NCI-H146 (cell line): ENCODE data around the gene SLF1.
"Not testable (repeated sequence)": the region's sequence is repeated elsewhere in the genome, so short reads cannot be mapped to it uniquely, and the experiment has no call there.

Experiments
- DNase-seq: peaks from one replicate; lab custom pipeline; 2025; lab: John Stamatoyannopoulos, UW

The SLF1 gene

DNA sequence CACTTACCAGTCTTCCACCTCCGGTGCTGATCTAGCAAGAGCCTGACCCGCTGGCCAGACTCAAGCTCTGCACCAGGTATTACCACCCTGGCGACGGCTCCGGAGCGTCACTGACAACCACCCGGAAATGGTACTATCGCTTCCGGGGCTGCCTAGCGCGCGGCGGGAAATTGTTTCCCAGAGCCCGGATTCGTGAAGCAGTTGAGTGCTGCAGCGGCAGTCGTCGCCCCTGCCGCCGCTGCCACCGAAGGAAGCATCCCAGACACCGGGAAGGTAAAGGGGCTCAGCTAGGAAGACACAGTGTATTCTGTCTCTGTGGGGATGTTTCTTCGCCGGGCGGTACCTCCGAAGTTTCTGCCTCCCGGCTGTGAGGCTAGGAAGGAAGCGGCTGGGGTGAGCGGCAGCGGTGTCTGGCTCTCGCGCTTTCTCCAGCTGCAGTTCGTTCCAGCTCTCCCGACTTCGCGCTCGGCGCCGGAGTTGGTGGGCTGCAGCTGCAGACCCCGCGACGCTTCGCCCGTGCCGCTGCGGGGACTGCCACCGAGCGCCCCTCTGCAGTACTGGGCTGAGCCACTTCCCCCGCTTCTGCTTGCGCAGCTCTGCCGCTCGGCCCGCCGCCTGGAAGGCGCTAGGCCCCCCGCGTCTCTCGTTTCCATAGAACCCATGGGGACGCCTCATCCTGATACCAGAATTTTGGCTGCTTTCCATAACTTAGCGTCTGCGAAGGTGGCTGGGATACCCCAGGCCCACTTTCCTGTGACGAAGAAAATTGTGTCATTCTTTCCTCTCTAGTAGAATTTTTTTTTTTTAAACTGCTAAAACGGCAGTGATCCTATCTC is at the start of gene SLF1, which contains the start of gene KIAA0825:
Gene SLF1 (plus strand): TSS at position 177 of the 836 bp plus-strand sequence. CDS start 10,142 bp downstream, outside the sequence.
Gene KIAA0825 (minus strand): TSS at position 112 of the 836 bp plus-strand sequence. CDS start 81,478 bp downstream, outside the sequence.
- DNase-seq, result peak; percentile 86

DNA sequence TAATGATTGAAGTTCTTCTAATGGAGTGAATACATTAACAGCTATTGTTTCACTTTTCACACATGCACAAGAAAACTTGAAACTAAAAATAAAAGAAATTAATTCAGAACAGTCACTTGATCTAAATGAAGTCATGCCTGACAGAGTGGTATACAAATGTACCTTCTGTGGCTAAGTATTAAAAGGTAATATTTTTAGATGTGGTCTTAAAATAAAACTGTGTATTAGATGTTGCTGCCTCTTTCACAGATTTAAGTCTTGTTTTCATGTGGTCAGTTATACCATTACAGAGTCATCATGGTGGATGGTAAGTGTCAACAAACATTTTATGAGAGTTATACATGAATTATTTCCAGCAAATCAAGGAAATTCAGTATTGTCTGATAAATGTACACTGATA is 47.1 kb upstream of the SLF1 start:
- DNase-seq, result no peak

DNA sequence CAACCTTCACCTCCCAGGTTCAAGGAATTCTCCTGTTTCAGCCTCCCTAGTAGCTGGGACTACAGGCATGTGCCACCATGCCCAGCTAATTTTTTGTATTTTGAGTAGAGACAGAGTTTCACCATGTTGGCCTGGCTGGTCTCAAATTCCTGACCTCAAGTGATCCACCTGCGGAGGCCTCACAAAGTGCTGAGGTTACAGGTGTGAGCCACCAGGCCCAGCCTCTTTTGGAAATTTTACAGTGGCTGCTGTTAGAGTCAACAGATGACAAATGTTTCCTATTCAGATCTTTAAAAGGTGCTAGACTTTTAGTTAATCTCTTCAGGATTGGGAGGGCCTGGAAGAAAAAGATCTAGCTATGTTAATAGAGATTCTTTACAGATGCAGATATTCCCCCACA is 45.1 kb upstream of the SLF1 start:
- DNase-seq, result not testable (repeated sequence)

DNA sequence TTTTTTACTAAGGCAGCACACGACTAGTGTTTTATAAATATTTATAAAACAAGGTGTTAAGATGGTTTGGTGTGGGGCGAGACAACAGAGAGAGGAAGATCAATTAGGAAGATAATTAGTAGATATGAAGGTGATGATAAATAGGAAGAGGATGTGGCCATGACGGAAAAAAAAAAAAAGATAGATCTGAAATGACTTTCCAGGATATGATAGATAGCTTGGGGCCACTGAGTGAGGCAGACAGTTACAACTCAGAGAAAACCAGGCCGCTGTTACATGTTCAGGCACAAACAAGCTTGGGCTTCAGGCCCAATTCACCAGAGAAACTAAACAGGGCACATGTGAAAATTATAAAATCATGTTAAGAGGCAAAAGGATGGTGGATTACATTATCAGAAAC is 43.3 kb upstream of the SLF1 start:
- no peak for DNase-seq

DNA sequence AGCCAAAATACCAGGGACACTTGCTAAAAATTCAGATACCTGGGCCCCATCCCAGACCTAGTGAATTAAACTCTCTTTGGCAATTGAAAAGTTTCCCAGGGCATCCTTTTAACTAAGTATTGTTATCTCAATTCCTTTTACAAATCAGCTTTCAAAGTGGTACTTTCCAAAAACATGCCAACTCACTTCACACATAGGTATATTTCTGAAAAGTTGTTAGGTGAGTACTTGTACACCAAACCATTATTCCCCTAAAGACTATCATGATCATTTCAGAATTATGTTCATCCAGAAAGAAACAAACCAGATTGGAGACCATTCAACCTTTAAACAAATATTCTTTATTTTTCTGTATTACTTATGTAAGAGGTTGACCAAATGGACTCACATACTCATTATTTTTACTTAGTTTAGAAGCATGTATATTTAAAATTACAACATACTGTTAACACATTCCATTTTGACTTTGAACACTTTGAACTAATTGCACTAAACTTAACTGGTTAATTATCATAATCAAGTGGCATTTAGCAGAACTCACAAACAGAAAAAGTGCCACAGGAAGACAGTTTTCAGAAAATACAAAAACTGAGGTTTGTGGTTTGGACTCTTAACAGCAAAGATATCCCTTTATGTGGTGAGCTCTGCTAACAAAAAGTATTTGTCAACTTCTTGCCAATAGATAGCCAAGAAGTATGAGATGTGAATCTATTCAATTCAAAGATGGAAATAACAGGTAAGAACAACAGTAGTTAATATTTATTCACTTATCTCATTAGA is 40.8 kb upstream of the SLF1 start:
- no peak for DNase-seq

DNA sequence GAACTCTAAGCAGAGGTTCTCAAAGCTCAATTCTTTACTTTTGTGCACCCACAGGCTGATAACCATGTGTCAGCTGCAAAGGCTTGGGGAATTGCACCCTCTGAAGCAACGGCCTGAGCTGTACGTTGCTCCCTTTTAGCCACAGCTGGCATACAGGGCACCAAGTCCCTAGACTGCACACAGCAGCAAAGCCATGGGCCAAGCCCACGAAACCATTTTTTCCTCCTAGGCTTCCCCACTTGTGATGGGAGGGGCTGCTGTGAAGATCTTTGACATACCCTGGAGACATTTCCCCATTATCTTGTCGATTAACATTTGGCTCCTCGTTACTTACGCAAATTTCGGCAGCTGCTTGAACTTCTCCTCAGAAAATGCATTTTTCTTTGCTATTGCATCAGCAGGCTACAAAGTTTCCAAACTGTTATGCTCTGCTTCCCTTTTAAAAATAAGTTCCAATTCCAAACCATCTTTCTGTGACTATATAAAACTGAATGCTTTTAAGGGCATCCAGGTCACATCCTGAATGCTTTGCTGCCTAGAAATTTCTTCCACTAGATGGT is 23.1 kb upstream of the SLF1 start:
- DNase-seq, result no peak

DNA sequence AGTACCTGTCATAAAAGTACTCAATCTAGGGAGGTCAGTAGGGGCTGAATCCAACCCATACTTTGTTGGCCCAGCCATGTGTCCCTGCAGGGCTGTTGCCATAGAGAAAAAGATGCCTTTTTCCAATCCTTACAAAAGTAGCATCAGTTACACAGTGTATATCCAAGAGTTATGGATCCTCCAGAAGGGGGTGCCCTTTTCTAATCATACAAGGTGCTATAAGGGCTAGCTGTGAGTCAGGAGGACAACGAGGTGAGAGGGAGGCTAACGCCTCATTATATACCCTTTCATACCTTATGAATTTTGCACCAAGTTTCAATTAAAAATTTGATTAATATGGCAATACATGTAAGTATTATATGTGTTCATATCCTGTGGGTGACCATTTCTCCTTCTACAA is 4.9 kb upstream of the SLF1 start:
- peak; percentile 48 for DNase-seq

DNA sequence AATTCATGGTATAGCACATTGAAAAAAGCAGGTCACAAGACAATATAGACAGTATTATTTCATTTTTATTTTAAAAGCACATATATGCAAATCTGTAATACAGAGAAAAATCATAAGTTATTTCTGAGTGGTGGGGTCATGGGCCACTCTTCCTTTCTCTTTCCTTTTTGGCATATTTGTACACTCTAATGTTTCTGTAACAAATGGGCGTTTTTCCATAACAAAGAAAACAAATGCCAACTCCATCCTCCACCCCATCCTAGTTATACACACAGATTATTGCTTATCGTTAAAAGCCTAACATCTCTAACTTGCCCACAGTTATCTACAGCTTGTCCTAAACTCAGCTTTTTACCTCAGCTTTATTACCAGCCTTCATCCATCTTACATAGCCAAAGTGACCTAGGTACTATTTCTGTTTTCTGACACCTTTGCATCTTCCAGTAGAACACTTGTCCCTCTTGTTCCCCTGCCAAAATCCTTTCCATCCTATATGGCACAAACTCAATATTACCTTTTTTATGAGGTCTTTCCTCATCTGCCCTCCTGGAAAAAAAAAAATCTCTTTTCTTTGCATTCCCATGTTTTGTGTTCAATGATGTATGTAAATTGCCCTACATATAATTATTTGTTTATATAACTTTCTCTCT is 4.2 kb upstream of the SLF1 start:
- DNase-seq, result no peak

DNA sequence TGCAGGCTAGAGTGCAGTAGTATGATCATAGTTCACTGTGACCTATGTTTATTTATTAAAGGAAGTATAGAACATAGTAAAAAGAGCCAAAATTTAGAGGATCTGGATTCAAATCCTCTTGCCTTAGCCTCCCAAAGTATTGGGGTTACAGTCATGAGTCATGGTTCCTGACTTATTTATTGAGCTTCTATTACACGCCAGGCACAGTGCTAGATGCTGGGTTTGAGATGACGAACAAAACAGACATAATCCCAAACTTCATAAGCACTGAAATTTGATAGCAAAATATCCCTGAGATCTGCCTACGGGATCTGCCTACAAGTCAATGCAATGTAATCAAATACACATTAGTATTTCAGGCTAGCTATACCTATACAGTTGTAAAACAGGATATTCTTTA is 2.6 kb upstream of the SLF1 start:
- no peak for DNase-seq

DNA sequence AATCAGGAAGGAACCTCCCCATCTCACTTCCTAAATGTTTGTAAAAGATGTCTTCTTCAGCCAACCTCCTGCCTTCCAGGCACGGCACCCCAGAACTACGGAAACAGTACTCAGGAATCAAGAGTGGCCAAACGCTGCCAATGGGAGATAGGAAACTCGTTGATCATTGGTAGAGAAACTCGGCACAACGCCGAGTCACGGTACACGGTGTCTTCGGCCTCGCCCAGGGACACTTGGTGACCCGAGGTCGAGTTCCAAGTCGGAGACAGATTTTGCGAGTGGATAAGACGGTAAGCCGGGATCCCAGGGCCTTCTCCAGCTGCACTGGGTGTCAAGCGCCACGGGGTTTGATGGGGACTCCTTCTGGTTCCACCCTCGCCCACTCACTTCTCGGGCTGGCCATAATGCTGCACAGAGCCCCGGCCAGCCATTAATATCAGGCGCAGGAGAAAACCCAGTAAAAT is 408 bp upstream of the SLF1 start:
- peak; percentile 51 for DNase-seq

DNA sequence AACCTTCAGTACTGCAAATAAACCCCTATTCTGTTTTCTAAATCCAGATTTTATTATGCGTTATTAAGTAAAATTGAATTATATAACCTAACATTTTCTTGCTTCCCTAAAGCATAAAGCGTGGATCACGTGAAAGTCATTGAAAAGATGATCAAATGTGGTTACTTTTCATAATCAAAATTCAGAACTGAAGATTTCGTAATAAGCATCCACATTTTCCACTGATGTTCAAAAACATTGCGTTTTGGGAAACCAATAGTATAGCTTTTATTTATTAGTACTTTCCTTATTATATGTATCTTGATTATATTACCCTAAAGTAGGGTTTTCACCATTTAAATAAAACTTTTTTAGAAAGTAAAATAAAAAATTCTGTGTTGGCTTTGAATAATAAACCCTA is 1.8 kb downstream of the SLF1 start:
- no peak for DNase-seq

DNA sequence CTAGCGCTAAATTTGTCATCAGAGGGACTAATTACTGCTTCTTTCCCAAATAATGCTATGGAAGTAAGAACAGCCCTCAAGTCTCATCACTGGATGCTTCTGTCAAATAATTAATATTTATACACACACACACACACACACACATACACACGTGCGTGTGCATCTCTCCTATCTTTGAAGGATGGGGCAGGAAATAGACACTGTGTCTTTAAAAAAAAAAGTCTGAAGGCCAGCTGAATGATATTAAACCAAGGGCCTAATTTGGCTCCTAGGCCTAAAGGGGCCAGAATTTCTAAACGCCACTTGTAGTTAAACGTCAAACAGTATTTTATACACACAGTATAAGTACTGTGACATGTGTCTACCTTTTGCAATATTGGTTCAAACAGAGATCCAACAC is 3.3 kb downstream of the SLF1 start:
- no peak for DNase-seq

DNA sequence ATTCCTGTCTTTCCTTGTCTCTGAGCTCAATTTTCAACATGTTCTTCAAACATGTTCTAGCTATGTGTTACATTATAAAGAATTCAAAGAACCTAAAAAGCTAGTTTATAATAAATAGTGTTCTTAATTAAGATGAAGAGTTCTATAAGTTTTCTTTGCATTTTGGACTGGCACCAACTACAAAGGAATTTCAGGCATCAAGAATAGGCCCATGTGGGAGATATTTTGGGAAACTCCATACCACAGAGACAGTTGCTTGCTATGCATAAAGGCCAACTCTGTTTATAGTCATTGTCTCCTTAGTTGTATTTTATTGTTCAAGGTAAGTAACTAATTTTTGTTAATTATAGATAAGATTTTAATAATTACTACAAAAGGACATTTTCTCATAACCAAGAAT is 4.5 kb downstream of the SLF1 start:
- DNase-seq, result no peak

DNA sequence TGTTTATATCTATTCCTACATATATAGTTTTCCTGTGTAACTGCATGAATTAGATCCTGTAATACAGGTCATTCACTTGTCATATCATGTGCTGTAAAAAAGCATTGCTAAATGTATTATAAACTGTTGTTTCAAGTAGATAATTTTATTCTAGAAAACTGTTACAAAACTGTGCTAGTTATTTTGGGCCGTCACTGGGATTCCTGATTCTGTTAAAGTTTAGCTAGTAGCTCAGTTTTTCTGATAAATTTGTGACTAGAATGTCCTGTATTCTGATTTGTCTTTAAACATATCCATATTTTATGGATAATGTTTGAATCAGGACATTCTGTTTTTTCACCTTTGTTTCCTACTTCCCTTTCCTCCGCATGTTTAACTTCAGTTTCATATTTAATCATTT is 5.4 kb downstream of the SLF1 start:
- DNase-seq, result no peak

DNA sequence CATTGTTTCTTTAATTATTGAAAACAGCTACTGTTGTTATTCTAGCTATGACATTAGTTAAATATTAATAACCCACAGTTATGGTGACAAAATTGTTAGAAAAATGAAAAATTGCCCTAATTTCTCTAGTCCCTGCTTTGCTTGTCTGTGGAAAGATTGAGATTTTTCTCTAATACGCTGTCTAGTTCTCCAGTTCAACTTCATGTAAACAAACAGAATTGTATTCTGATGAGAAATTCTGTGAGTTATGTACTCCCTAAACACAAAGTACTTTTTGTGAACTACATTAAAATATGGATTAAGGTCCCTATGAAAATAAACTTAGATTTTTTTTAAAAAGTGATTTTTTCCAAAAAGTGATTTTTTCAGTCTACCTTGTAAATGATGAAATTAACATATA is 8.7 kb downstream of the SLF1 start:
- DNase-seq, result no peak

DNA sequence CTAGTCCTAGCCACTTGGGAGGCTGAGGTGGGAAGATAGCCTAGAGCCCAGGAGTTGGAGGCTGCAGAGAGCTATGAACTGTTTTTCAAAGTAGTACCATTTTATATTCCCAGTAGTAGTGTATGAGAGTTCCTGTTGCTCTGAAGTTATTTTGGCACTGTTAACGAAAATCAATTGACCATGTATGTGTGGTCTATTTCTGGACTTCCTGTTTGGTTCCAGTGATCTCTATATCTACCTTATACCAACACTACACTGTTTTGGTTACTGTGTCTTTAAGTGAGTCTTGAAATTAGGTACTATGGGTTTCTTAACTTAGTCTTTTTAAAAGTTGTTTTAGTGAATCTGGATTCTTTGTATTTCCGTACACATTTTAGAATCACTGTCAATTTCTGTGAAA is 13.6 kb downstream of the SLF1 start:
- no peak for DNase-seq

DNA sequence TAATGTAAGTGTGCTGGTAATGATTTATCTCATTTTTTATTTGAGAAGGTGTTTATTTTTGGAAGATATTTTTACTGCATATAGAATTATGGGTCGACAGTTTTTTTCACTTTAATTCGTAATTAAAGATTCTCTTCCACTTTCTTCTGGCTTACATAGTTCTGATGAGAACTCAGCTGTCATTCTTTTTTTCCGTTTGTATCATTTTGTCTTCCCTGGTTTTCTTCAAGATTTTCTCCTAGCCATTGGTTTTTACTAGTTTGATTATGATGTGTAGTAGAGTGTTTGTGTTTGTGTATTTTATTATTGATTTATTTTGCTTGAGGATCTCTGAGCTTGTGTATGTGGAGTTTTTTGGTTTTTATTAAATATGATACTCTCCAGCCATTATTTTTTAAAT is 21.7 kb downstream of the SLF1 start:
- DNase-seq, result no peak

DNA sequence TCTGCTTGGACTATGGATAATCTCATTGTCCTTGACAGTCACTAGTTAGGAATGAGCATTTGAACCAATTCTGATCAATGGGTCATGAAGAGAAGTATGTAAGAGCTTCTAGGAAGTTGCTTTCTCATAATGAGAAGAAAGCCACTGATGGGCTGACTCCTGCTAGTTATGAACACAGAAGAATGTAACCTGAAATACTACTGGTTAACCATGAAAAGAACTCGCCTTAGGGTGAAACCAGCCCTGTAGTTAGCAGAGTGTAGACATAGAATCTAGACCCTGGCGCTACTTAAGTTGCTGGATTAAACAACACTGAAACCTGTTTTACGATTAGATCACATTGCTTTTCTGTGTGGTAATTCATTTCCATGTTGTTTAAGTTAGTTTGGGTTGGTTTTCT is 26.6 kb downstream of the SLF1 start:
- no peak for DNase-seq

DNA sequence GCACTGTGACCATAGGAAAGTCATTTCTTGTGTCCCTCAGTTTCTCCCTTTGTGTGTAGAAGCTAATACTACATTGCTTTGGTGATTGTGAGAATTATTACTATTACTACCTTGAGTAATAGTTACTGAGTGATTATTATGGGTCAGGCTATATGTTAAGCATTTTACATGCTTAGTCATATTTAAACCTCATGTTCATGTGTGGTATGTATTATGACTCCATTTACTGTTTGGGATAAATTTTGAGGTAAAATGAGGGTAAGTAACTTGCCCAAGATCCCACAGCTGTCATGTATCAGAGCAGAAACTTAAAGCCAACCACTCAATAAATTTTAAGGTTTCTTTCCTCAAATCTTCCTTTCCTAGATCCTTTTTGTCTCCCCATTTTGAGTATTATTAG is 28.3 kb downstream of the SLF1 start:
- DNase-seq, result no peak

DNA sequence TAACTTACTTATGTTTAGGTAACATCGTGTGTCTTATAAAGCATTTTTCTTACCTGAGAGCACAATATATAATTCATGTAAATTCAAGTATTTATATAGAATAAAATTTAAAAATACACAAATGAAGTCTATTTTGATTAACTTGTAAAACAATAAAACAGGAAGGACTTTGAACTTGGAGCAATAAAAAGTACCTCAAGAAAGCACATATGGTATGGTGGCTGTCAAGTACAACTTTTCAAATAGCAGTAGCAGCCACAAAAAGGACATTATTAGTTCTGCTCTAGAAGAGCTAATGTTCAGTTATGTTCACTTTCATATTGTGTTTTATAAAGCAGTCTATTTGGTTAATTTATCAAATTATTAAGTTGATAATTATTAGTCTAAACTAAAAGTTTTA is 31.4 kb downstream of the SLF1 start:
- DNase-seq, result no peak

DNA sequence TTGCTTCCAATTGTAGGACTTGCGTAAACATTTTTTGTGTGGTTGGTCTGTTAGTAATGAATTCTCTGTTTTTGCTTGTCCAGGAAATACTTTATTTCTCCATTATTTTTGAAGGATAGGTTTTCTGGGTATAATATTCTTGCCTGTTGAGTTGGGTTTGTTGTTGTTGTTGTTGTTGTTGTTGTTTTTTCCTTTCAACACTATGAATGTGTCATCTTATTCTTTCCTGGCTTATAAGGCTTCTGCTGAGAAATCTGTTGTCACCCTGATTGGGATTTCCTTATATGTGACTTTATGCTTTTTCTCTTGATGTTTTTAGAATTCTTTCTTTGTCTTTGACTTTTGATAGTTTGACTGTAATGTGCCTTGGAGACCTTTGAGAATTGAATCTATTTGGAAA is 39.8 kb downstream of the SLF1 start:
- no peak for DNase-seq

DNA sequence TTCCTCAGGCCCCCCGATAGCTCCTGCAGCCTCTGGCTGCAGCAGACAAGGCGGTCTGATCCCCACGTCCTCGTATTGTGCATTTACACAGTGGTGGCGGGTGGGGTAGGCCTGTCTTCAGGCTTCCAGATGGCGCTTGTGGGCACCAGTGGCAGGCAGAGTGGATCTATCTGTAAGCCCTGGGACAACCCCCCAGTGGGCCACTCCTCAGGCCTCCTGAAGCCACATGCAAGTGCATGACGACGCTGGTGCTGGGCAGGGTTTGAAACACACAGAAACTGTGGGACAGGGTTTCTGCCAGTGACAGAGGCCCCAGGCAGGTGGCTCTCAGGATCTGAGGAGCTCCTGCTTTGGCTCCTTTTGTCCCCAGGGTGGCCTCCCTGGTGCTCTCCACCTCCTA is 42.0 kb downstream of the SLF1 start:
- no peak for DNase-seq
